ENCODE data around the gene PDIA4. TPM values are rescaled to one million over a fixed set of nuclear protein-coding genes. Genes with fewer than 3 reads are reported as not detected.
A peak's percentile ranks its signal among the peaks of the same experiment; 100 is the strongest.
"Not testable (repeated sequence)": the region's sequence is repeated elsewhere in the genome, so short reads cannot be mapped to it uniquely, and the experiment has no call there.

The PDIA4 gene
- total RNA-seq, 4 donors from 2014 or later = 40.4 to 124 (median 45.2) TPM

DNA sequence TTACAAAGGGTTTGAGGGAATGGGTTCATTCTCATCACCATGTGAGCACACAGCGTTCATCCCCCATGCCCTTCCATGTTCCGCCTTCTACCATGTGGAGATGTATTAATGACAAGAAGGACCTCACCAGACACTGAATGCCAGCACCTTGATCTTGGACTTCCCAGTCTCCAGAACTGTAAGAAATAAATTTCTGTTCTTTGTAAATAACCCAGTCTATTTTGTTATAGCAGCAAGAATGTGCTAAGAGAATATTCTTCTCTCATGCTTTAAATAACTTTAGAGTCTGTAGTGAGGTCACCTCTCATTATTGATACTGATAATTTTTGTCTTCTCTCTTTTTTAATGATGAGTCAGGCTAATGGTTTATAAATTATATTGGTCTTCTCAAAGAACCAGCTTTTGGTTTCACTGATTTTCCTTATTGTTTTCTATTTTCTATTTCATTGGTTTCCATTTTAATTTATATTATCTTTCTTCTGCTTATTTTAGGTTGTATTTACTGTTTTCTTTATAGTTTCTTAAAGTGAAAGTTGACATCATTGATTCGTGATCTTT lies 3.1 kb upstream of the PDIA4 start:
- TF ChIP-seq, protein P1, sequence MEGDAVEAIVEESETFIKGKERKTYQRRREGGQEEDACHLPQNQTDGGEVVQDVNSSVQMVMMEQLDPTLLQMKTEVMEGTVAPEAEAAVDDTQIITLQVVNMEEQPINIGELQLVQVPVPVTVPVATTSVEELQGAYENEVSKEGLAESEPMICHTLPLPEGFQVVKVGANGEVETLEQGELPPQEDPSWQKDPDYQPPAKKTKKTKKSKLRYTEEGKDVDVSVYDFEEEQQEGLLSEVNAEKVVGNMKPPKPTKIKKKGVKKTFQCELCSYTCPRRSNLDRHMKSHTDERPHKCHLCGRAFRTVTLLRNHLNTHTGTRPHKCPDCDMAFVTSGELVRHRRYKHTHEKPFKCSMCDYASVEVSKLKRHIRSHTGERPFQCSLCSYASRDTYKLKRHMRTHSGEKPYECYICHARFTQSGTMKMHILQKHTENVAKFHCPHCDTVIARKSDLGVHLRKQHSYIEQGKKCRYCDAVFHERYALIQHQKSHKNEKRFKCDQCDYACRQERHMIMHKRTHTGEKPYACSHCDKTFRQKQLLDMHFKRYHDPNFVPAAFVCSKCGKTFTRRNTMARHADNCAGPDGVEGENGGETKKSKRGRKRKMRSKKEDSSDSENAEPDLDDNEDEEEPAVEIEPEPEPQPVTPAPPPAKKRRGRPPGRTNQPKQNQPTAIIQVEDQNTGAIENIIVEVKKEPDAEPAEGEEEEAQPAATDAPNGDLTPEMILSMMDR (IDR thresholded peaks at IDR 0.05) = no peak
- TF ChIP-seq POLR2A (IDR thresholded peaks at IDR 0.05) (no peak), EP300 (IDR thresholded peaks at IDR 0.05) (no peak)
- 95 to 97% methylated on average over 3 of the region's 3 CpGs for WGBS, 2 donors
- H3K27ac ChIP-seq = no peak overlapping the region

GRCh38 chr7:149030439-149030838 lies 2.1 kb upstream of the PDIA4 start:
- not testable (repeated sequence) for H3K4me3 ChIP-seq; H3K36me3 ChIP-seq; DNase-seq (ENCODE audit: low spot score in 2 of 2); H3K27me3 ChIP-seq; H3K27ac ChIP-seq; H3K9me3 ChIP-seq
- peaks cover 0 to 31% (median 14%) of the 10 kb centered on the region in 4 donors for H3K4me1 ChIP-seq
- WGBS, 2 donors = 94 to 95% methylated on average over 9 of the region's 9 CpGs

More for the DNA sequence above, 3.1 kb upstream of the PDIA4 start:
- H3K4me3 ChIP-seq = no peak overlapping the region
- H3K27me3 ChIP-seq = no peaks in the 10 kb centered on the region
- no peak for DNase-seq (ENCODE audit: low spot score in 2 of 2)
- no peaks in the 10 kb centered on the region for H3K9me3 ChIP-seq
- H3K36me3 ChIP-seq = no peaks in the 10 kb centered on the region
- peaks cover 0 to 21% (median 12%) of the 10 kb centered on the region in 4 donors for H3K4me1 ChIP-seq

DNA sequence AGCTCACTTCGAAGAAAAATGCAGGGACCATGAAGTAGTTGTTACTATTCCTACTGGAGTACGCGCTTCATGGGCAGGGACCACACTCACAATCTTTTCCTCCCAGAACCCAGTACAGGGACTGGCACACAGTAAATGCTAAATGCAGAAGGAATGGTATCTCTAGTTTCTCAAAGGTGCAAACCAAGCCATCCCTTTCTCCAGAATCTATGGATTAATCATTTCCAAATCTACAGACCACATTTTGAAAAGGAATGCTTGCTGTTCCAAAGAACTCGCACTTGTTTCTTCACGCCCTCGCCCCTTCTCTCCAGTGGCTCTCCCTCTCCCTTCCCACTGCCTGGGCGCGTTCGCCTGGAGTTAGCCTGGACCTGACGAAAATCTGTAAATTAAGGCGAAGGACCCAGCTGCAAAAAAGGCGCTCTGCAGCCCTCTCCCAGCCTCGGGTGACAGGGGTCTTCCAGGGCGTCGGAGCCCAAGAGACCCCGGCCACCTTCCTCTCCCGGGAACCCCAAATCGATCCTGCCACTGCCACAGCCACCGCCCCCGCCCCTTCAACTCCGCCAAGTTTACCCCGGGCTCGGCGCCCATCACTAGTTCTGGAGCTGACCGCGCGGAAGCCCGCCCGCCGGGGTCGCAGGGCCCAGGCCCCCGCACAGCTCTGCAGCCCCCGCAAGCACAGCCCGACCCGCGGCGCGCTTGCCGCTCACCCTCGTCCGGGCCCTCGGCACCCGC lies 527 bp downstream of the PDIA4 start:
- no peaks in the 10 kb centered on the region for H3K9me3 ChIP-seq
- H3K4me1 ChIP-seq = peaks cover 0 to 49% (median 18%) of the 10 kb centered on the region in 4 donors
- peak in 1 of 2 donors; percentile 9 for DNase-seq (ENCODE audit: low spot score in 2 of 2)
- TF ChIP-seq, protein P1 (IDR thresholded peaks at IDR 0.05) = no peak
- no peak for TF ChIP-seq POLR2A (IDR thresholded peaks at IDR 0.05)
- TF ChIP-seq EP300 (IDR thresholded peaks at IDR 0.05) = no peak
- H3K4me3 ChIP-seq = peak overlapping the region; percentile 66 to 85 (median 80)
- peak overlapping the region; percentile 74 to 95 (median 90) for H3K27ac ChIP-seq
- no peaks in the 10 kb centered on the region for H3K27me3 ChIP-seq
- 1 to 2% methylated on average over 30 to 31 of the region's 43 CpGs for WGBS, 2 donors
- no peaks in the 10 kb centered on the region for H3K36me3 ChIP-seq

DNA sequence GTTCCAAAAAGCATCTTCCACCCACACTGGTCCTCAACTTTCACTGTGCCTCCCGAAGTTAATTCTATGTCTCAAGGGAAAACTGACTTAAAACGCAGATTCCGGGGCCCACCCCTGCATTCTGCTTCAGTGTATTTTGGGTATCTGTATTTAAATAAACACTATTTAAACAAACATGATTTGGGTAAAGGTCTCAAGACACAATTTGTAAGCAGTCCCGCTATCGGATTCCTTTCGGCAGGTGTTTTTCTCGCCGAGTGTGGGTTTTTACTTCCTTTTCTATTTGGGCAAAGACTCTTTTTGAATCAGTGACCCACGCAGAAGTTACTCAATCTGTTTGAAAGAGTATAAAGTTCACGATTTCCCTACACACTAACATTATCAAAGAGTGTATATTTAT lies 1.2 kb downstream of the PDIA4 start:
- Histone ChIP-seq H3K4me1 (peaks cover 0 to 56% (median 20%) of the 10 kb centered on the region in 4 donors), H3K36me3 (no peaks in the 10 kb centered on the region), H3K4me3 (peak overlapping the region in 3 of 4 donors; percentile 66 to 82 (median 77)), H3K27me3 (no peaks in the 10 kb centered on the region), H3K9me3 (no peaks in the 10 kb centered on the region), H3K27ac (peak overlapping the region; percentile 74 to 95 (median 90))
- TF ChIP-seq EP300 (IDR thresholded peaks at IDR 0.05) = no peak
- TF ChIP-seq, protein P1 (IDR thresholded peaks at IDR 0.05) = no peak
- no peak for DNase-seq (ENCODE audit: low spot score in 2 of 2)
- WGBS, 2 donors = 27 to 32% methylated on average over 10 of the region's 10 CpGs

DNA sequence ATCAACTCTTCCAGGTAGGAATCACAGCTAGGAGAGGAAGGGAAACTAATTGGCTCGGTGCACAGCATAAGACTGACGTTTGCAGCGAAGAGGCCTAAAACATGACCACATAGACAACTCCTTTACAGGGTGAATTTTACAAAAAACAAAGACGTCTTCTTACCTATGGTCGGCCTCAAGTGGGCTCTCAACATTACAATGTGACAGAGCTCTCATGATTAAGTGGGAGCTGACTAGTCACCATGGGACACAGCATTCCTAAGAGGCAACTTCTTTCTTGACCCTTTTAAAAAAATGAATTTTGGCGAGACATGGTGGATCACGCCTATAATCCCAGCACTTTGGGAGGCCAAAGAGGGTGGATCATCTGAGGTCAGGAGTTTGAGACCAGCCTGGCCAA lies 4.6 kb downstream of the PDIA4 start:
- TF ChIP-seq POLR2A (IDR thresholded peaks at IDR 0.05) (no peak), EP300 (IDR thresholded peaks at IDR 0.05) (no peak)
- TF ChIP-seq, protein P1 (IDR thresholded peaks at IDR 0.05) = no peak
- Histone ChIP-seq H3K4me3 (no peak overlapping the region), H3K4me1 (peaks cover 0 to 62% (median 17%) of the 10 kb centered on the region in 4 donors), H3K9me3 (no peaks in the 10 kb centered on the region), H3K27me3 (no peaks in the 10 kb centered on the region), H3K27ac (peak overlapping the region in 2 of 4 donors; percentile 61 to 79), H3K36me3 (peaks cover 0 to 23% (median 0%) of the 10 kb centered on the region in 3 donors)
- DNase-seq (ENCODE audit: low spot score in 2 of 2) = no peak
- WGBS, 2 donors = 67 to 79% methylated on average over 7 of the region's 7 CpGs
